Heart left ventricle (tissue), 16 donors: ENCODE results near the gene PXT1. TPM values are rescaled to one million over a fixed set of nuclear protein-coding genes. Genes with fewer than 3 reads are reported as not detected.

ENCODE experiments used
- ATAC-seq, 4 donors: fragments of 200-7000 bp; cut with Tn5 transposase; one replicate each; pipeline ENCODE4 v1.9.1; 2020 to 2022; ENCODE audit warnings: moderate library complexity in 4 of 4, mild to moderate bottlenecking in 3 of 4, moderate number of reproducible peaks in 1 of 4
- DNase-seq, 5 donors: peaks; one replicate each; pipeline ENCODE4 v3.0.0-alpha.2; 2020
- H3K27ac ChIP-seq, 12 donors: fragments of 200-600 bp; sonication (generic) in 4 of 12; one replicate each; pipeline versions ENCODE4 v1.5.0 to v1.8.0; 2016 to 2022; ENCODE audit warnings: mild to moderate bottlenecking in 2 of 12
- H3K27me3 ChIP-seq, 9 donors: fragments of 200-600 bp; sonication (generic) in 2 of 9; one replicate each; pipeline versions ENCODE4 v1.5.1 to v1.8.0; 2016 to 2022; ENCODE audit warnings: mild to moderate bottlenecking in 3 of 9
- H3K36me3 ChIP-seq, 9 donors: fragments of 200-600 bp; sonication (generic) in 2 of 9; one replicate each; pipeline versions ENCODE4 v1.5.0 to v1.8.0; 2018 to 2022; ENCODE audit warnings: mild to moderate bottlenecking in 2 of 9
- H3K4me1 ChIP-seq, 12 donors: fragments of 200-600 bp; sonication (generic) in 4 of 12; one replicate each; pipeline versions ENCODE4 v1.5.0 to v1.8.0; 2016 to 2022; ENCODE audit warnings: mild to moderate bottlenecking in 3 of 12
- H3K4me3 ChIP-seq, 12 donors: fragments of 200-600 bp; sonication (generic) in 4 of 12; one replicate each; pipeline versions ENCODE4 v1.5.0 to v1.8.0; 2017 to 2022; ENCODE audit warnings: mild to moderate bottlenecking in 9 of 12, moderate library complexity in 4 of 12
- H3K9me3 ChIP-seq, 12 donors: fragments of 200-600 bp; sonication (generic) in 4 of 12; one replicate each; pipeline versions ENCODE4 v1.5.0 to v1.8.0; 2016 to 2022; ENCODE audit warnings: mild to moderate bottlenecking in 1 of 12
- CTCF ChIP-seq, 12 donors: fragments of 200-600 bp; sonication (generic) in 4 of 12; IDR thresholded peaks; one replicate each; pipeline versions ENCODE4 v1.5.0 to v1.8.0; 2018 to 2022; ENCODE audit warnings: antibody characterized with exemption in 12 of 12, mild to moderate bottlenecking in 5 of 12
- POLR2A ChIP-seq, 2 donors: fragments of 450-650 bp; IDR thresholded peaks; one replicate each; pipeline ENCODE4 v1.6.1; 2017; ENCODE audit warnings: antibody characterized with exemption in 2 of 2, mild to moderate bottlenecking in 2 of 2, moderate library complexity in 2 of 2
- WGBS, 4 donors: extraction: QIAGEN DNeasy Blood & Tissue Kit in 2 of 4; methylation state at CpG; one replicate each; pipeline versions ENCODE4 v1.1.5 to v1.1.7; 2013 to 2018; 5-methylcytosine and 5-hydroxymethylcytosine counted together
- intact Hi-C, 10 donors: fragments of 100-400 bp; cut with DNase I; formaldehyde crosslinking; loops; one replicate each; pipeline versions ENCODE4 v1.11.1 to v1.14.2; 2022
- polyA plus RNA-seq, 2 donors: library from polyadenylated mRNA; stranded (reverse); fragments of 200-250 nt; gene quantifications; one replicate each; pipeline ENCODE4 v1.2.3, GENCODE V29; 2013
- total RNA-seq, 9 donors: library from RNA; depleted of rRNA in 2 of 9; stranded (reverse); fragments of >200 nt in 2 of 9; fragmentation: NEBNext Ultra II Directional in 3 of 9; extraction: Animal tissue kit (Norgen Biotek cat#: 25700) in 3 of 9; gene quantifications; one replicate each; pipeline versions ENCODE4 v1.1.0 to v1.2.4, GENCODE V29; 2016 to 2023
- donor health status: ischemic (EF 13 %, LVEDD 7.1; RV severe dilation, severe dysfunction).
- donor health status: healthy with polysubstance abuse.
- donor health status: DM: no; HTN: yes; CAD: no.
- donor health status: DM: no; HTN: no; CAD: no.
- donor health status: ischemic (EF 25% LVEDD 6.9; RV normal size, moderate dysfunction).
- donor health status: ischemic (EF 25% LVEDD 5.7; RV mildly dilated, moderate dysfunction).
- donor health status: healthy.
- donor health status: DM: yes; HTN: yes; CAD: no.
- donor health status: ischemic (EF 35%, LVEDD 5.7; RV mildly dilated, moderate dysfunction).
- donor health status: nonischemic (EF 11% LVEDD 7.7; RV severe dilation, severe dysfunction).
- donor health status: DM: yes; HTN: yes; CAD: no.
- donor health status: PGD.
- donor health status: ischemic (EF 29% LVEDD 5.4; RV normal size, mild dysfunction).
- donor health status: nonischemic (EF 23%, LVEDD 6.1; RV moderate dilation, normal function).

PXT1 gene
- total and polyA plus RNA-seq, 11 donors = 0.11 to 0.59 (median 0.32) TPM; not detected in 5

GRCh38 chr6:36358226-36358915 lies 84.3 kb downstream of the PXT1 start:
- Histone ChIP-seq H3K36me3 (no peaks in the 10 kb centered on the region), H3K27ac (peak overlapping the region in 5 of 12 donors; percentile 3 to 69 (median 50)), H3K27me3 (peaks cover 0 to 34% (median 0%) of the 10 kb centered on the region in 9 donors), H3K9me3 (no peaks in the 10 kb centered on the region), H3K4me3 (no peak overlapping the region), H3K4me1 (peaks cover 0 to 36% (median 13%) of the 10 kb centered on the region in 12 donors)
- WGBS, 4 donors = 16 to 28% (median 21%) methylated on average over 4 of the region's 4 CpGs
- DNase-seq (no peak), ATAC-seq (peak in 3 of 4 donors; percentile 29 to 61 (median 57))
- TF ChIP-seq CTCF (IDR thresholded peaks at IDR 0.05) = no peak
- TF ChIP-seq POLR2A (IDR thresholded peaks at IDR 0.05) = no peak
- intact Hi-C loops = loop anchor here in 5 of 10 donors (2.0 to 10.0 kb wide), 3 partner anchors 18 to 234 kb away; no protein-coding TSS in a partner anchor

- peaks cover 0 to 39% (median under 1%) of the 10 kb centered on the region in 9 donors for H3K27me3 ChIP-seq
- H3K4me3 ChIP-seq = no peak overlapping the region
- no peaks in the 10 kb centered on the region for H3K36me3 ChIP-seq
- peaks cover 0 to 2% (median 0%) of the 10 kb centered on the region in 12 donors for H3K9me3 ChIP-seq
- WGBS, 4 donors = 84 to 90% (median 89%) methylated on average over 3 of the region's 3 CpGs
- peaks cover 0 to 36% (median 13%) of the 10 kb centered on the region in 12 donors for H3K4me1 ChIP-seq
- intact Hi-C loops = loop anchor here in 5 of 10 donors (2.0 to 10.0 kb wide), 3 partner anchors 17 to 233 kb away; no protein-coding TSS in a partner anchor
- no peak for TF ChIP-seq CTCF (IDR thresholded peaks at IDR 0.05)
- TF ChIP-seq POLR2A (IDR thresholded peaks at IDR 0.05) = no peak
- ATAC-seq = peak in 1 of 4 donors; percentile 22
- peak overlapping the region in 2 of 12 donors; percentile 56 to 69 for H3K27ac ChIP-seq
- no peak for DNase-seq
These were observed 84.8 kb downstream of the PXT1 start for GRCh38 chr6:36357872-36358225.

- H3K9me3 ChIP-seq = peaks cover 0 to 8% (median 0%) of the 10 kb centered on the region in 12 donors
- DNase-seq (no peak), ATAC-seq (no peak)
- TF ChIP-seq POLR2A (IDR thresholded peaks at IDR 0.05) = no peak
- no peak for TF ChIP-seq CTCF (IDR thresholded peaks at IDR 0.05)
- intact Hi-C loops = loop anchor here in 3 of 10 donors (10.0 kb wide), 1 partner anchor 231 kb away; no protein-coding TSS in a partner anchor
- H3K4me3 ChIP-seq = no peak overlapping the region
- WGBS, 4 donors = 88 to 90% (median 89%) methylated on average over 4 of the region's 4 CpGs
- peaks cover 0 to 45% (median 6%) of the 10 kb centered on the region in 9 donors for H3K27me3 ChIP-seq
- no peak overlapping the region for H3K27ac ChIP-seq
- H3K36me3 ChIP-seq = no peaks in the 10 kb centered on the region
- peaks cover 0 to 42% (median 16%) of the 10 kb centered on the region in 12 donors for H3K4me1 ChIP-seq
These were observed 86.8 kb downstream of the PXT1 start for GRCh38 chr6:36355819-36356218.

- DNase-seq (no peak), ATAC-seq (no peak)
- H3K4me3 ChIP-seq = no peak overlapping the region
- H3K27ac ChIP-seq = no peak overlapping the region
- peaks cover 0 to 8% (median 0%) of the 10 kb centered on the region in 12 donors for H3K9me3 ChIP-seq
- WGBS, 4 donors = 71 to 81% (median 74%) methylated on average over 4 of the region's 4 CpGs
- no peaks in the 10 kb centered on the region for H3K36me3 ChIP-seq
- intact Hi-C loops = loop anchor here in 3 of 10 donors (10.0 kb wide), 1 partner anchor 229 kb away; no protein-coding TSS in a partner anchor
- TF ChIP-seq POLR2A (IDR thresholded peaks at IDR 0.05) (no peak), CTCF (IDR thresholded peaks at IDR 0.05) (no peak)
- peaks cover 0 to 33% (median 18%) of the 10 kb centered on the region in 12 donors for H3K4me1 ChIP-seq
- peaks cover 0 to 50% (median 7%) of the 10 kb centered on the region in 9 donors for H3K27me3 ChIP-seq
These were observed 89.2 kb downstream of the PXT1 start for GRCh38 chr6:36353411-36353915.
